GM18508 (cell line): ENCODE data around the gene YARS1.

ENCODE experiments used
- ATAC-seq: cut with Tn5 transposase; IDR thresholded peaks from one replicate; pipeline ENCODE4 v1.9.1; 2021; ENCODE audit warnings: moderate number of reproducible peaks; ENCODE audit not compliant: insufficient read depth, unreplicated experiment

YARS1 gene

DNA sequence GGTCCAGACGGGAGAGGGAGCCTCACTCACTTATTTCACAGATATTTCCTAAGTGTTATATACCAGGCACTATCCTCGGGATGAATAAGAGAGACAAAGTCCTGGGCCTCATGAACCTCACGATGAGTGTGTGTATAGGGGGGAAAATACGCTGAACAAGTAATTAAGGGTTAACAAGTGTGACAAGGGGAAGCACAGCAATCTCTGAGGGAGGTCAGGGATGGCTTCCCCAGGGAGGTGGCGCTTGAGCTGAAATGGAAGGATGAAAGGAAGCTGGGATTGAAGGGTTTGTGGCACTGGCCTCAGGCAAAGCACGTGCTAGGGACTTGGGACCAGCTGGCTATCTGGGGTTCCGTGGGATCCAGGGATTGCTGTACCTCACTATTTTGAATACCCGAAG, 68.2 kb downstream of the YARS1 start:
- ATAC-seq, result no peak

DNA sequence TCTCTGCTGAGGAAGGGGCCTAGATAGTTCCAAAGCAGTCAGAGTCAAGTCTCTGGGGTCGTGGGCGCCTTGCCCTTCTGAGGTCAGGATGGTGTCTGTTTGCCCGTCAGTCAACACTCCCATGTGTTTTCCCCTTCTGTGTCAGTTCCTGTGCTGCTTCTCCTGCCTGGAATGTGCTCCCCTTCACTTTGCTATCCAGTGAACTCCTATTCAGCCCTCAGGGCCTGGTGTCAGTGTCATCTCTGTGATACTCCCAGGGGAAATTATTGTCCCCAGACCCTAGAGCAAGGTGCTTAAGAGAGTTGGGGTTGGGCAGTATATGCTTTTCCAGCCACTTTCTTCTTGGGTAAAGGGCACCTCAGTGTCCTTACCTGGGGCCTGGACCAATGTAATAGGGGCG, 68.8 kb downstream of the YARS1 start:
- no peak for ATAC-seq

DNA sequence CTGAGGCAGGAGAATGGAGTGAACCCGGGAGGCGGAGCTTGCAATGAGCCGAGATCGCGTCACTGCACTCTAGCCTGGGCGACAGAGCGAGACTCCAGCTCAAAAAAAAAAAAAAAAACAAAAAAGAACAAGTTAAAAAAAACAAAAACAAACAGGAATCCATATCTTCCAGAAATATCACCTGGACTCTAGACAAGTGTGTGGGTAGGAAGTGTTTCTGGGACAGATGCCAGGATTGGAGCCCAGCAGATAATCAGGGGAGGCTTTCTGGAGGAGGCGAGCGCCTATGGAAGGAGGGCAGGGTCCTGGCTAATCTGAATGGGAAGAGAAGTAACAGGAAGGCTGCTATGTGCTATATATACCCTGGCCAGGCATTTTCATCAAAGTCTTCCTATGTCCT, 71.0 kb downstream of the YARS1 start:
- ATAC-seq, result no peak

DNA sequence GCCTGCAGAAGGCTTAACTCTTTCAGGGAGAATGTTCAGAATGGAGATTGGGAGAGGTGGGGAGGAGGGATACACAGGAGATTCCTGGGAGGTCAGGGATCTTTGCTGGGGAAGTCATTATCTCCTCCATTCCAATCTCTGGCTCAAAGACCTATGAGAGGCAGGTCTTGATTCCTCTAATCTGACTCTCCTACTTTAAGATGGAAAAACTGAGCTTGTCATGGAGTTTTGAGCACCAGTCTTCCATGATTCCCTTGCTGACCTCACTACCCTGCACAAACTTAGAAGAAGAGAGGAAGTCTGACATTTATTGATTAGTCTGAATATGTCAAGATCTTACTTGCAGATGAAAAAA, 73.1 kb downstream of the YARS1 start:
- no peak for ATAC-seq

DNA sequence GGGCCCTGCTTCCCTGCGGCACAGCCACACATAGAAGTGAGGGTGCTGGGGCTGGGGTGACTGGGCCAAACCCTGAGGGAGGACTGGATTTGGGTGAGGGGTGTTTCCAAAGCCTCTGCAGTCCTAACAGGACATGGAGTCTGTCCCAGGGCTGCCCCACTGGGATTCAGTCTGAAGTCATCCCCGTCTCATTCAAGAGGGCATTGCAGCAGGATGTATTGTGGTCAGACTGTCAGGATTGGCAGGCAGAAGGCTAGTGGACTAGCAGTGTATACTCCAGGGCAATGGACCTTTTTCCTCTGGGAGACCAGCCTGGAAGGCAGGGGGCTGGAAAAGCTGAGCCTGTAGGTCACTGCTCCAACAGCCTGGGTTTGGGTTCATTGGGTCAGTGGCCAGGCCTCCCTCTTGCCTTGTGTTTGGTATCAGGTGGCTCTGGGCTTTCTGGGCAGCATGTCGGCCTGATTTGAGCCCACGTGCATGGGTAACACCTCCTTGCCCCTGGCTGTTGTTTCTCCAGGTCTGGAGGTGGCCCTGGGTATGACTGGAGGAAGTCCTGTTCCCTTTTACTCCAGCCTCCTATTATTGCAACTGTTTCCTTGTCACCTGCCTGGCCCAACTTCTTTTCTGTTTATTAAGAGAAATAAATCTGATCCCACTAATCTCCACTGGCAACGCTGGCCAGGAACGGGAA, 73.6 kb downstream of the YARS1 start:
- no peak for ATAC-seq

DNA sequence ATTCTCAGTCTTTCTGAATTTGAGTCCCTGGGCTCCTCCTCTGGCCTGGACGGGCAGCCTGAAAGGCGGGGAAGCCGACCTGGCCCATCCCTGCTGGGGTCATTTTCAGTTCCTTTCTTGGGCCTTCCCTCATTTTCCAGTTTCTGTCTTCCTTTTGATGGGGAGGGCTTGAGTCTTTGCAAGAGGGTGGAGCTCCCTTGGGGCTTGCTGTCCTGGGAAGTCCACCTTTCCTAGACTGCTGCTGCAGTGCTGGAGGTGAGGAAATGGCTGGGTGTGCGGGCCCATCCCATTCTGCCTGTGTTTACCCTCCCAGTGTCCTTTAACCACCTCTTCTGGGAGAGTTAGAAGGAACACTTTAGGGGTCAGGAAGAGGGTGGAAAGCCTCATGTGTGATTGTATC, 74.2 kb downstream of the YARS1 start:
- no peak for ATAC-seq

DNA sequence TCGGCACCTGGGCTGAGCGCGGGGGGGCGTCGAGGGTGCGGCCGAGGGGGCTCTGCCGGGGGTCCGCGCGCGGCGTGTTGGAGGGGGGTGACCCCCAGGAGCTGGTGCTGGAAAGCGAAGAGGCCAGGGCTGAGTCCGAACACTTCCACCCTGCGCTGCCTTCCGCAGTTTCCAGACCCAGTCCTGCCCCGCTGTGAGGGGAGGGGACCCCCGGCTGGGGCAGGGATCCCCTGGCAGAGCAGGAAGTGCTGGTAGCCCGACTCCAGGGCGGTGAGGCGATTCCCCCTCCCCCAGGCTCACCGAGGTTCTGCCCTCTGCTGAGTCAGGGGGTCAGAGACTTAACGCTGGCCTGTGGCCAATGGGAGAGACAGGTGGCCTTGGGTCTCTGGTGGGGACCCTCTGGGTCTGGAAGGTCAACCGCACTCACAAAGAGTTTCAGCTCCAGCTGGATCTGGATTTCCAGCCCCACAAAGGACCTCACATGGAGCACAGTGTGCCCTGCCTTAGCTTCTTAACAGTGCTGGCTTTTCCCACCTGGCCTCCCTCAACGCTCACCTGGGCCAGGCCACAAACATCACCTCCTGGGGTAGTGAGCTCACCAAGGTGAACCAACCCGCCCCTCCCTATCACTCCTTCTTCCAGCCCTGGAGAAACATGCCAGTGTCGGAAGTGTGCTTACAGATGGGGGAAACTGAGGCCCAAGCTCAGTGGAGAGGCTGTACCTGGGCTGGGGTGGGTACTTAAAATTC, 74.8 kb downstream of the YARS1 start:
- ATAC-seq, result no peak

DNA sequence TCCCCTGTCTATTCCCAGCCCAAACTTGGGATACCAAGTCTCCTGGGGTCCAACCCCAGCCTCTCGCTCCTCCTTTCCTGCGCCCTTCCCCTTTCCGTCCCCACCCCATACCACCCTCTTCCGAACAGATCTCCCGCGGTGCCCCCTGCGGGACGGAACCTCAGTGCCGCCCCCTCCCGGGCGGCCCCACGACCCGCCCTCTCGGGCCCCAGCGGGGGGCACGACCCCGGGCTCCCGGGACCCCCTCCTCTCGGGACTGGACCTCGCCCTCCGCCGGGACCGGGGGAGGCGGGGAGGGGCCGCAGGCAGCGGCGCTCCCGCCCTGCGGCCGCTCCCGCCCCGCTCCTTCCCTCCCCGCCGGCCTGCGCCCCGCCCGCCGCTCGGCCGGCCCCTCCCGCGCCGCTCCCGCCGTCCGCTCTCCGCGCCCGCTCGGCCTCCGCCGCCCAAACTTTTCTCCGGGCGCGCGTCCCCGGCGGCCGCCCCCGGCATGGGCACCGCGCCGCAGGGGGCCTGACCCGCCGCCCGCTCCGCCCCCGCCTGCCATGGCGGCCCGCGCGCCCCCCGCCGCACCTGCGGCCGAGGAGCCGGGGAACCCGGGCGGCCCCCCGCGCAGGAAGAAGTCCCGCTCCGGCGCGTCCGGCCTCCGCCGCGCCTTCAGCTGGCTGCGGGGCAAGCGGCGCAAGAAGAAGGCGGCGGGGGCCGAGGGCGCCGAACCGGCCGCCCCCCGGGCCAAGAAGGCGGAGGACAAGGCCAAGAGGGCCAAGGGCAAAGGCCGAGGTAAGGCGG, 75.6 kb downstream of the YARS1 start:
- ATAC-seq, result no peak

DNA sequence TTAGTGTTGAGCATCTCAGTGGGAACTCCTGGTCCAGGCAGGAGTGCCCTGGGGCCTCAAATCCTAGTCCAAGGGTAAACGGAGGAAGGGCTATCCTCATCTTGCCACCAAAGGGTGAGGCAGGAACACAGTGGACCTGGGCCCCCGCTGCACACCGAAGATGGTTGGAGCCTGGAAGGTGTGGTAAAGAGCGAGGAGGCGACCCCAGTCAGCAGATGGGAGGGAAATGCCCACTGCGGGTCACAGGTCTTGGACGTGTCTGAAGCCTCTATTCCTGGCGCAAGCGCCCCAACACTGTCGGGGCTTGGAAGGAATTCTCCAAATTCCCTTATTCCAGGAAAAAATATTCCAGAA, 76.1 kb downstream of the YARS1 start:
- no peak for ATAC-seq

DNA sequence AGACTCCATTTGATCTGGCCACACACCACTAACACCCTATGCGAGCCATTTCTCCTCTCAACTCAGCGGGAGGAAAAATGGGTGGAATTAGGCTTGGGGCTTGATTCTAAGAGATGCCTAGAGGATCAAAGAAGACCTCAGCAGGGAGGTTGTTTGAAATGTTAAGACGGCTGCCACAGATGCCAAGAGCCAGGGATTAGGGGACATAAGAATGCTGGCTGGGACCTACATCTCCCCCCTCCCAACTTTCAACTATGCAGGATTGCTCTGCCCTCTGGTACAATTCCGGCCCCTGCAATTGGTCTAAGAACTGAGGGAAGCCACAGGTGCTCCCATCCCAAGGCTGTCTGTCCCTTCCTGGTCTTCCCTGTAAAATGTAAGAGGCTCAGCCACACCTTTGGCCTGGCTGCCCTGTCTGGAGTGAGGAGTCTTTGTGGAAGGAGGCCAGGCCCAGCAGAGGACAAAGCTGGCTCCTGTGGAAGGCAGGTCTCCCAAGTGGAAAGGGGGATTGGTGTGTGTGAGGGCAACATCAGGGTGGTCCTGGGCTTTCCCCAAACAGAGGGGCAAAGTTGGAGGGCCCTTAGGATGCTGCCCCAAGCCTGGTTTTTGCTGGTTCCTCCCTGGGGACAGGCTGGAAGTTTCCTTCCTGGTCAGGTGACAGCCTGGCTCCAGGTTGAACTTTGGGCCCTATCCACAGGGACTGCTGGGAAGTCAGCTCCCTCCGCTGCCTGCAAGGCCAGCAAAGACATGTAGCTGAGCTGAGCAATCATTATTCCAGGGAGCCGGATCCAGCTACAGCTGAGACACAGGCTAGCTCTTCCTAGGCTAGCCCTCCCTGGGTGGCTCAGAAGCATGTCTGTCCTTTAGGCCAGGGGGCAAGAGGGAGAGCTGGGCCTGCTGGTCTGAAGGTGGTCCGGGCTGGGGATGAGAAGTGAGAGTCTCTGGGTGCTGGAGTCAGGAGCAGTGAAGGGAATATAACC, 80.1 kb downstream of the YARS1 start:
- ATAC-seq, result no peak

DNA sequence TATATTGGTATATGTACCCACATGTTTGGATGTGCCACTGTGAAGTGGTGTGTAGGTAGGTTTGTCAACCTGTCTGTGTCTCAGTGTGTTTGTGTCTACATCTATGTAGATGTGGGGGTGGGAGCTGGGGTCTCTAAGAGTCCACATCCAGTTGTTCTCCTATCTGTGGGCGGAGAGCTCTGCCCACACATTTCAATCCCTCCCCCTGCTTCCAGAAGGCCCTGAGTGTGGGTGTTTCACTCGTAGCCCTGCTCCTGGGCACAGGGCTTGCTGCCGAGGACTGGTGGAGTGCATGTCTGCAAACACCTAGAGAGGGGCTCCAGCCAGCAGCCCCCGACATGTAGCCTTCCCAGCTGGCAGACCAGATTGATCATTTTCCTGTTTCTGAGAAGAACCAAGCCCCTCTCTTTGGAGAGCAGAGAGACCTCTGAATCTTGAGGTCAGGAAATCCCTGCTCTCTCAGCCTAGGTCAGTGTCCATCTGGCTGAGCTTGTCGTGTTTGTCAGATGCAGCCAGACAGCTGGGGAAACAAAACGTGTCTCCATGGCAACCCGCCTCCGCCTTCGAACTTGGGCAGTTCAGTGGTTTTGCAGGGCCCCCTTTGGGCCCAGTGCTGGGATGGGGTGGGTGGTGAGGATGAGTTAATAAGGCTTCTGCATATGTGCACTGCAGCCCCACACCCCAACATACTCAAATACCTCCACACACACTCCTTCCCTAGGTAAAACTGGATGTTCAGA, 83.4 kb downstream of the YARS1 start:
- ATAC-seq, result no peak

DNA sequence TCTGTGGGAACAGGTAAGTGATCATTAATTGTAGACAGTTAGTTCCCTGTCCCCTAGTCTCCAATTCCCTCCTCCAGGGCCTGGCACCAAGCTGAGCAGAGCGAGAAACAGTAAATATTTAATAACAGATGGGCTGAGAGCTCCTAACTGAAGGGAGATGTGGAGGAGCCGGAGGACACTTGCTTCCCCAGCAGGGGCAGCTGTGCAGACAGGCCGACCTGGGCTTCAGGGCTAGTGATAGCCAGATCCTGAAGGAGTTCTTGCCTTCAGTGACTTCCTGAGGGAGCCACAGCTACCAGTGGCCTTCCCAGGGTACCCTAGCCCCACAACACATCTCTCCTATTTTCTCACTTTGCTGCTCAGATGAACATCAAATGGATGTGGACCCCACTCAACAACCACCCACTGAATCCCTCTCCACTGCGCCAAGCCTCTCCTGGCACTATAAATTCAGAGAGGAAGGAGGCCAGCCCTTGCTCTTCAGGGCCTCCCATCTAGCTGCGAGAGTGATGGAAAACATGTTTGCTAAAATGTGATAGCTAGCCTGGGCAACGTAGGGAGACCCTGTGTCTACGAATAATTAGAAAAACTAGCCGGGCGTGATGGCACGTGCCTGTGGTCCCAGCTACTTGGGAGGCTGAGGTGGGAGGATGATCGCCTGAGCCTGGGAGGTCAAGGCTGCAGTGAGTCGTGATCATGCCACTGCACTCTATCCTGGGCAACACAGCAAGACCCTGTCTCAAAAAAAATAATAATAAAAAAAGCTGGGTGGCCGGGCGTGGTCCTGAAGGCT, 87.7 kb downstream of the YARS1 start:
- ATAC-seq, result no peak

DNA sequence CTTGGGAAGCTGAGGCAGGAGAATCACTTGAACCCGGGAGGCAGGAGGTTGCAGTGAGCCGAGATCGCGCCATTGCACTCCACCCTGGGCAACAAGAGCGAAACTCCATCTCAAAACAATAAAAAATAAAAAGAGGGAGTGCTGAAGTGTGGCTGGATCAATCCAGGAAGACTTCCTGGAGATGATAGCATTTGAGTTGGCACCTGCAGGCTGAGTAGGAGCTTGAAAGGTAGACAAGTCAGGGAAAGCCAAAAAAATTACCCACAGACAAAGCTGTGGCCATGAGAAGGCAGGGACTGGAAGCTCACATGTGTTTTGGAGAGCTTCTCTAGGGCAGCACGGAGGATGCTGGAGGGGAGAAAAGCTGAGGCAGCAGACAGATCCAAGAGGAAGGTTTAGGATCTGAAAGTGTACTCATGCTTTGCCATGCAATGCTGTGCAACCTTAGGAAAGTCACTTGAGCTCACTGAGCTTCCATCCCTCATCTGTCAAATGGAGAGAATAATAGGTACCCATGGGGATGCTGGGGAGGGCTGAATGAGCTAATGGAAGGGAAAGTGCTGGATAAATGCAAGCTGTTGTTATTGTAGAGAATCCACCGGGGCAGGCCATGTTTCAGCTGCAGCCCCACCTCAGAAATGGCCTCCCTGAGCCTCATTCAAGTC, 88.6 kb downstream of the YARS1 start:
- no peak for ATAC-seq

DNA sequence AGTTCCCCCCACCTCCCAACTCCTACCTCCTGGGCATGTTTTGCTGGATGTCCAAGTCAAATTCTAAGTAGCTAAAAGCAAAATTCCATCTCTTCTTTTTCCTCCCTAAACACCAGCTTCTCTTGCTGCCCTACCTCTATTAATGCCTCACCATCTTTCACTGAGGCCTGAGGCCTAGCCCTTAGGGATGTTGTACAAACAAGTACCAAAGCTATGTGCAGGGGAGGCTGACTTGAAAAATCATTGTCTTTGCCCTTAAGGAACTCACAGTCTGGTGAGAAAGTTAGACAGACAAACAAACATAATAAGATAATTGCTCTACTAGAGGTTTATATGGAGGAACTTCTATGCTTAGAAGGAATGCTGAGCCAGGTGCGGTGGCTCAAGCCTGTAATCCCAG, 89.3 kb downstream of the YARS1 start:
- ATAC-seq, result no peak

DNA sequence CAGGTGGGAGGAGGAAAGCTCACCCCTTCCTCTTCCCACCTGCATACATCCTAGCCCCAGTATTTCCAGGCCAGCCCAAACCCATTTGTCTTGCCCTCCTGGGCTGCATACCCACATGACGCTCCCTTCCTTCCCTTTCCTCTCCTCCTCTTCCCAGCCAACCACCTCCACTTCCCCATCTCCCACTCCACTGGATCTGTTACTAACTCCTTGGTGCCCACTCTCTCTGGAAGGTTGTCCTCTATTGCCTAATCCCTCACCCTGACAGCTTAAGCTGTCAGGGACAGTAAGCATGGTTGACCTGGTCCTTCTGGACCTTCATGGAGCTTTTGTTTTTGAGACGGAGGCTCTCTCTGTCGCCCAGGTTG, 91.6 kb downstream of the YARS1 start:
- no peak for ATAC-seq
